Activated CD4-positive, alpha-beta T cell treated with anti-CD3 and anti-CD28 coated beads for 36 hours (primary cell): ENCODE data around the gene HPCA. TPM values are rescaled to one million over a fixed set of nuclear protein-coding genes. Genes with fewer than 3 reads are reported as not detected.

Source experiments
- ATAC-seq: fragments of 200-7000 bp; cut with Tn5 transposase; one replicate; pipeline ENCODE4 v1.10.0; 2021; ENCODE audit warnings: mild to moderate bottlenecking, moderate library complexity
- CTCF ChIA-PET: fragments of 350-600 bp; sonication (Branson Sonifier 250); formaldehyde crosslinking; loops from one replicate; lab custom pipeline; 2021; ENCODE audit warnings: antibody characterized with exemption; lab: Charles Lee
- POLR2A ChIA-PET: fragments of 350-600 bp; sonication (Branson Sonifier 250); formaldehyde crosslinking; loops from one replicate; lab custom pipeline; 2021; ENCODE audit warnings: antibody characterized with exemption, inconsistent platforms; lab: Charles Lee
- DNase-seq: peaks from one replicate; pipeline ENCODE4 v3.0.0-alpha.2; 2020
- H3K27ac Mint-ChIP-seq: one replicate; pipeline ENCODE4 v1.8.0; 2021; ENCODE audit warnings: mixed read lengths
- H3K27me3 Mint-ChIP-seq: one replicate; pipeline ENCODE4 v1.8.0; 2021; ENCODE audit warnings: mixed read lengths
- H3K36me3 Mint-ChIP-seq: one replicate; pipeline ENCODE4 v1.8.0; 2021; ENCODE audit warnings: low read depth, mixed read lengths
- H3K4me1 Mint-ChIP-seq: one replicate; pipeline ENCODE4 v1.8.0; 2021; ENCODE audit warnings: mixed read lengths
- H3K4me3 Mint-ChIP-seq: one replicate; pipeline ENCODE4 v1.8.0; 2021; ENCODE audit warnings: mild to moderate bottlenecking, moderate library complexity, mixed read lengths
- H3K9me3 Mint-ChIP-seq: one replicate; pipeline ENCODE4 v1.8.0; 2021; ENCODE audit warnings: low read depth, mixed read lengths
- intact Hi-C, 2 experiments: fragments of 100-400 bp; cut with DNase I in 1 of 2; cut with micrococcal nuclease in 1 of 2; formaldehyde crosslinking; loops; one replicate each; pipeline versions ENCODE4 v1.14.2 to v1.15.1; 2022 to 2024; cut with DNase I, micrococcal nuclease
- total RNA-seq, 2 experiments: library from RNA; stranded (reverse); gene quantifications; one replicate each; pipeline ENCODE4 v1.2.3, GENCODE V29; 2021

Gene HPCA
- total RNA-seq, 2 experiments from 2014 or later = 0.49 TPM; not detected in 1

- no peak for ATAC-seq
- DNase-seq = no peak
- ChIA-PET CTCF (interaction anchor here (0.6 to 1.2 kb wide), 7 partner anchors 15 to 147 kb away, joined by 3 read pairs; no protein-coding TSS in a partner anchor), POLR2A (no interaction called here)
- H3K4me3 Mint-ChIP-seq = no peak overlapping the region
- no peaks in the 10 kb centered on the region for H3K27me3 Mint-ChIP-seq
- H3K27ac Mint-ChIP-seq = peak overlapping the region; percentile 2
- H3K9me3 Mint-ChIP-seq = no peaks in the 10 kb centered on the region
- intact Hi-C loops = loop anchor here in 1 of 2 experiments (10.0 kb wide), 1 partner anchor 148 kb away; the partner anchor contains the start of gene AZIN2
- peaks cover 27% of the 10 kb centered on the region for H3K4me1 Mint-ChIP-seq
- peaks cover 16% of the 10 kb centered on the region for H3K36me3 Mint-ChIP-seq
Measured at GRCh38 chr1:32937061-32937460, 50.8 kb downstream of the HPCA start.

GRCh38 chr1:32939655-32940371 is 53.5 kb downstream of the HPCA start:
- Mint-ChIP-seq H3K4me3 (no peak overlapping the region), H3K9me3 (no peaks in the 10 kb centered on the region), H3K27ac (peak overlapping the region; percentile 45), H3K27me3 (no peaks in the 10 kb centered on the region), H3K4me1 (peaks cover 29% of the 10 kb centered on the region), H3K36me3 (peaks cover 34% of the 10 kb centered on the region)
- POLR2A ChIA-PET = no interaction called here
- ATAC-seq (peak; percentile 73), DNase-seq (peak; percentile 54)
- intact Hi-C loops = loop anchor here in 1 of 2 experiments (1.0 to 10.0 kb wide), 2 partner anchors 49 to 145 kb away; partner anchors contain the start of gene AZIN2
- CTCF ChIA-PET = interaction anchor here (0.6 to 1.5 kb wide), 4 partner anchors 17 to 195 kb away, joined by 3 to 4 read pairs (median 4); no protein-coding TSS in a partner anchor

GRCh38 chr1:32944180-32944579 is 57.9 kb downstream of the HPCA start:
- intact Hi-C loops = no loop called here
- DNase-seq = no peak
- no peak for ATAC-seq
- no peaks in the 10 kb centered on the region for H3K9me3 Mint-ChIP-seq
- H3K4me1 Mint-ChIP-seq = peaks cover 16% of the 10 kb centered on the region
- H3K27ac Mint-ChIP-seq = no peak overlapping the region
- ChIA-PET CTCF (interaction anchor here (0.6 to 3.3 kb wide), 4 partner anchors 9 to 112 kb away, joined by 3 to 21 read pairs (median 4); no protein-coding TSS in a partner anchor), POLR2A (no interaction called here)
- H3K36me3 Mint-ChIP-seq = peaks cover 34% of the 10 kb centered on the region
- no peak overlapping the region for H3K4me3 Mint-ChIP-seq
- H3K27me3 Mint-ChIP-seq = no peaks in the 10 kb centered on the region

Other genes with a start within 250 kb of the HPCA start
- gene ZBTB8OS, start 235.9 kb upstream of the HPCA start, total RNA-seq = 10 to 100 TPM; 61.2 to 63.5 TPM
- 100 to 1,000 TPM; 323 to 331 TPM for gene RBBP4, start 235.3 kb upstream of the HPCA start, total RNA-seq
- gene SYNC, start 183.7 kb upstream of the HPCA start, total RNA-seq = not detected
- gene YARS1, start 69.1 kb upstream of the HPCA start, total RNA-seq = 100 to 1,000 TPM; 259 to 309 TPM
- gene S100PBP, start 68.8 kb upstream of the HPCA start, total RNA-seq = 10 to 100 TPM; 27.9 to 34.3 TPM
- gene FNDC5, start 15.6 kb upstream of the HPCA start, total RNA-seq = not detected
- 1 to 10 TPM; 1.4 to 1.7 TPM for gene TMEM54, start 14.9 kb downstream of the HPCA start, total RNA-seq
- 10 to 100 TPM; 22.5 to 23.9 TPM for gene RNF19B, start 78.3 kb downstream of the HPCA start, total RNA-seq
- 100 to 1,000 TPM; 386 to 464 TPM for gene AK2, start 150.4 kb downstream of the HPCA start, total RNA-seq
- gene AZIN2, start 194.7 kb downstream of the HPCA start, total RNA-seq = 1 to 10 TPM in 1 of 2 experiments, under 1 TPM in 1; 0.98 to 2.1 TPM